CD4-positive, alpha-beta T cell treated with Interleukin-15 for 4 hours (primary cell): ENCODE results near the gene UCP2.
"Not testable (repeated sequence)": the region's sequence is repeated elsewhere in the genome, so short reads cannot be mapped to it uniquely, and the experiment has no call there.

Experiments
- DNase-seq: peaks from one replicate; pipeline ENCODE4 v3.0.0-alpha.2; 2020; ENCODE audit warnings: low spot score

UCP2 gene

DNA sequence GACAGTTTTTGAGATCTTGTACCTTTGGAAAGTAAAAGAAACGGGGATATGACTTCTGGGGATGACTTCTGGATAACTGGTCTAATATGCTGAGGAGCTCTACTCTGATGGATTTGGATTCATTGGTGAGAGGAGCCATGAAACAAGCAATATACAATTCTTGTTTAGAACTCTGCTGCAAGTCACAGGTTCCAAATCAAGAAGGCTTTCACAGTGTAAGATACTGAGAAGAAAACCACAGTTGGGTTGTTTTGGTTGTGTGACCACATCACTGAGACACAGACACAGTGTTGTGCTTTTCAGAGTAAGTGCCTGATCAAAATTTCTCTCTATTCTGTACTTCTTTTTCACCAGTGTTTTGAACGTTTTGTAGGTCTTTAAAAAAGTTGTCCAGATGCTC lies 13.1 kb upstream of the UCP2 start:
- DNase-seq, result peak; percentile 85

DNA sequence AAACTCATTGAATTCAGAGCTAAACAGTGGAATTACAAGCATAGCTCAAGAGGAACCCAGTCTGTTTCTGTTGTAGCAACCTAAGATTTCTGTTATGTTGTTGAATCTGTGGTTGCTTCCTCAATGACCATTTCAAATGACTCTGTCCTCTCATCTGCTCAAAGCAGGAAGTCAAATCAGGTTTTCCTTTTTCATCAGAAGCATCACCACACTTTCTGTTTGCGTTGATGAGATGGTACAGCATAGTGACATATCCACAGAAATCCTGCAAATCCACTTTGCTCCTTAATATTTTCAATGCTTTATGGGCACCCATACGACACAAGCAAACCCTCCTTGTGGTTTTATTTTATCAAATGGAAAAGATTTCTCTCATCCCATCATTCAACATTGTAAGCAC lies 12.6 kb upstream of the UCP2 start:
- DNase-seq, result peak; percentile 85

DNA sequence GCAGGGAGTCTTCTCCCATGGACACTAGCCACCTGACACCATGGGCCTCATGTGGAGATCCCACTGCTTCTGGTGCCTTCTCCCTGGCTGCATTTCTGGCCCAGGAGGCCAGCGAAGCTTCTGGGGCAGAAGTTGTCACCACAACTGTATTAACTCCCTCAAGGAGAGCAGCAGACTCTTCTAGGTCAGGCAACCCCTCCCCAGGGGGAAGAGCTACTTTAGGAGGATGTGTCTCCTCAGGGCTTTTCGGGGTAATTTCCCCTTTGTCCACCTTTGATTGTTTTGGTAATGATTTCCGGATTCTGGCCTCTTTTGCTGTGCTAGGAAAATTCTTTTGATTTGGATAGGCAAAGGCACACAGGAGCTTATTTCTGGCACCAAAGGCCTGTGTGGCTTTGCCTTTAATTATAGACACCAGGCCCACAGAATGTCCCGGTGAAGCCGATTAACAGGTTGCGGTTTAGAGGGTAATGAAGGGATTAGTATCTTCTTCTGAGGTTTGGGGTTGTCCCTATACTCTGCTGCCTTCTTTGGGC lies 8.9 kb upstream of the UCP2 start:
- peak; percentile 31 for DNase-seq

DNA sequence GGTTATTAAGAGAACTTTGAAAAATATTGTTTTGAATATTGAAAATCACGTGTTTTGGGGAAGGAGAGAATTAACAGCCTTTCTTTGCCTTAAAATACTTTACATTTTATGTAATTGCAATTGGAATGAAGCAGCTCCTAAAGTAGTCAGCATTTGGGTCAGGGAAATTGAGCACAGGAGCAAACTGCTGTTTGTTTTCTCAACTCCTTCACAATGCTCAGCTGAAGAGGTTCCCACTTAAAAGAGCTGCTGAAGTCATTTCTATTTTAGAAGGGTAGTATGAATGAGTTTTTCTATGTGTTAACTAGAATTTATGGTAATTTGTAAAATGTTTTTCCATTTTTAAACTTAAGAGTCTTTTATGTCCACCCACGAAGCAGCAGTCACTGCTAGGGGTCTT lies 8.1 kb upstream of the UCP2 start:
- no peak for DNase-seq

DNA sequence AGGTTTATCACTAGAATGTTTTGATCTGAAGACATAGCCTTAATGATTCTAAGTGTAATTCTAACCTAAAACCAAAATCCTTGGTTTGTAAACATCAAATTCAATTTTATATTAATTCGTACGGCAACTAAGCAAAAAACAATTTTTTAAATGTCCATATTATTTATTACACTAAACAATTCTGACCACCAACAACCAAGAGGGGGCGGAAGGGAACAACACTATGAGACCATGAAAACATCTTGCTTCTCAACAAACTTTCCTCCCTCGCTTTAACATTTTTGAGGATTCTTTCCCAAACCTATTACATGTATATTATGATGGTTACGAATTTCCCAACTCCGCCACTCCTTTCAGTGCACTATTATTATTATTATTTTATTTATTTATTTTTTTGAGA lies 6.5 kb upstream of the UCP2 start:
- DNase-seq, result no peak

DNA sequence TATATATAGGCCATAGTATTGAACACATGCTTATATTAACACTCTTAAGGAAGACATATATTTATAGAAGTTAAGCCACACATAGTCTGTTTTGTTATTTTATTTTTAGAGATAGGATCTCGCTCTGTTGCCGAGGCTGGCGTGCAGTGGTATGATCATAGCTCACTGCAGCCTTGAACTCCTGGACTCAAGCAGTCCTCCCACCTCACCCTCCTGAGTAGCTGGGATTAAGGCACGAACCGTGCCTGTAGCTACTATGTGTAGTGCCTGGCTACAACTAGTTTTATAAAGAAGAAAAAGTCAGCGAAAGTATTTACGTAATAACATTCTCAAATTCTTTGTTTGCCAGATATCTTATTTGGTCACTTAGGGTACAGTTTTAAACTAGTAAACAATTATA lies 5.6 kb upstream of the UCP2 start:
- no peak for DNase-seq

DNA sequence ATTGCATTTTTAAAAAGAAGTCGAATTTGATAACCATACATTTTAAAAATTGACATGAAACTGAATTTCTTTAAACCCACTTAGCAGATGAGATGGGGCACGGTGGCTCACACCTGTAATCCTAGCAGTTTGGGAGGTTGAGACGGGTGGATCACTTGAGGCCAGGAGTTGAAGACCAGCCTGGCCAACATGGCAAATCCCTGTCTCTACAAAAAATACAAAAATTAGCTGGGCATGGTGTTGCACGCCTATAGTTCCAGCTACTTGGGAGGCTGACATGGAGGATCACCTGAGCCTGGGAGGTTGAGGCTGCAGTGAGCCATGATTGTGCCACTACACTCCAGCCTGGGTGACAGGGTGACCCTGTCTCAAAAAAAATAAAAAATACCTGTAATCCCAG lies 3.0 kb upstream of the UCP2 start:
- DNase-seq, result not testable (repeated sequence)

DNA sequence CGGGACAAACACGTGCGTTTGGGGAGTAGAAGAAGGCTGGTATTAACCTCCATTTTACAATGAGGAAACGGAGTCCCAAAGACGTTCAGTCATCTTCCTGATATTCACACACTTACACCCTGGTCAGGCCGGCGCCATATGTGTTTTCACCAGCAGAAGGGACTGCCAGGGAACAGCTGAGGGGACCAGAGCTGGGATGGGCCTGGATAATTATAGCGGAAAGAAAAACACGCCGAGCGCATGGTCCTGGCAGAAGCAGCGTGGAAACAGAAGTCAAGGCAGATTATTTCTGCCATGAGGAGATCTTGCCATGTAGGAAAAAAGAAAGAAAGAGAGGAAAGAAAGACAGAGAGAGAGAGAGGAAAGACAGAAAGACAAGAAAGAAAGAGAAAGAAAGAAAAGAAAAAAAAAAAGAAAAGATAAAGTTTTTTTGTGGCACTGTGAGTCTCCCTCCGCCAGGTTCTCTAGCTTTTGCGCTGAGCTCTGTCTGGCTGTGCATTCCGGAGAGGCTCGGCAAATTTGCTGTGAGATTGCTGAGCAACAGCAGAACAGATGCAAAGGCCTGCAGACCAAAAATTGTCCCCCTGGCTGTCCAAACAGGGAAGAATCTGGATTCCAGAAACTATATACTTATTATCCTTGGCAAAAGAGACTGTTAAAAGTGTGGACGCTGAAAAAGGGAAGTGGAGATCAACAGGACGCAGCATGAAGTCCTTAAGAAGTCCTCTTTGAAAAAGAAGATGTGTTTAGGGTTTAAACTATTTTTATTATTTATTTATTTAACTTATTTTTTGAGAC lies 1.3 kb upstream of the UCP2 start:
- no peak for DNase-seq

DNA sequence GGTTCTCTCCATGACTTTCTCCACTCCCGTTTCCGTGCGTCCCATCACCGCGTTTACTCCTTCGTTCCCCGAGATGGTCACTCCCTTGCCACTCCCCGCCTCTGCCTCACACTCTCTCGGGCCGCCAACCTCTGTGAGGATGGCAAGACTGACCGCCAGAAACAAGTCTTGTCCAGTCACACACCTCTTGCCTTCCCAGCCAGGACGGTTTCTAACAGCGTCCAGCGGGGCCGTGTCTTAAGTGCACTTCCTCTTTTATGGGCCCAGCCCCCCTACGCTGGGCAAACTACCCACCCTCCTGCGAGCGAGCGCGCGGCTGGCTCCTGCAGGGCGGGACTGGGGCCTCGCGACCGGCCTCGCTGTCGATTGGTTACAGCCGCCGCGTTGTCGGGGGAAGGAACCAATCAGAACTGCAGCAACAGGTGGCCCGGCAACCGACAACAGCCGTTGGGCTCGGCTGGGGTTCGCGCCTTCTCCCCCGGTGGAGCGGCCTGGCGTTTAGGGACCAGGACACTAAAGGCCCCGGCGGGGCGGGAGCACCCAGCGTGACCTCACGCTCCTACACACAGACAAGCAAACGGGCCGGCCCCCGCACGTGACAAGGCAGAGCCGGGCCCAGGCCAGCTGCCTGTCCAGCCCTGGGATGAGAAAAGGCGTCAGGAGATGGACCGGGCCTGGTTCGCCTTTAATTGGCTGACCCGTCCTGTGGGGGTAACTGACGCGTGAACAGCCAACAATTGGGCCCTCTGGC lies 522 bp upstream of the UCP2 start:
- peak; percentile 95 for DNase-seq

DNA sequence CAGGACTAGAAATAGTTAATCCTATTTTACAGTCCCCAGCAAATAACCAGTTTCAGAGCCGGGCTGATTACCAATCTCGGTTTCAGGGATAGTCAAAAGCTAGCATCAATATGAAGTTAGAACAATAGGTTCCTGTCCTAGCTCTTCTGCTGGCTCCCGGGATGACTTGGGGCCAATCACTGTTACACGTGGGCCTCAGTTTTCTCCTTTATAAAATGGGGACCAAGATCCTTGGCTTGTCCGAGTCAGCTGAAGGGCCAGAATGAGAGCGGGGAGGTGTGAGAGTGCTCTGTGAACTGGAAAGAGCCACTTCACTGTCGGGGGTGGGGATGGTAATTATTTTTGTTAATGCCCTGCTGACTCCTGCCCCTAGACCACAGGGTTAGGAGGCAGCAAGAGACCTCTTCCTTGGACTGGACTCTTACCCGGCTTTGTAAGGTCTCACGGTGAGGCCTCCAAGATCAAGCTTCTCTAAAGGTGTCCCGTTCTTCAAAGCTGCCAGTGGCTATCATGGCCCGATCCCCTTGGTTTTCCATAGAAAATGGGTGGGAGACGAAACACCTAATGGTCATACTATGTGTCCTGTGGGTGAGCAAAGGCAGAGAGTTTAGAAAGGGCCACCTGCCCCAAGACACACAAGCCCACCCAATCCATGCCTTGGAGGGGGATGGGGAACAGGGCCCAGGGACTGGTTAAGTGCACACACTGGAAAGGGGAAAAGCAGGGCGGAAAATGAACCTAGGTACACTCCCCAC lies 1.4 kb downstream of the UCP2 start:
- DNase-seq, result no peak

DNA sequence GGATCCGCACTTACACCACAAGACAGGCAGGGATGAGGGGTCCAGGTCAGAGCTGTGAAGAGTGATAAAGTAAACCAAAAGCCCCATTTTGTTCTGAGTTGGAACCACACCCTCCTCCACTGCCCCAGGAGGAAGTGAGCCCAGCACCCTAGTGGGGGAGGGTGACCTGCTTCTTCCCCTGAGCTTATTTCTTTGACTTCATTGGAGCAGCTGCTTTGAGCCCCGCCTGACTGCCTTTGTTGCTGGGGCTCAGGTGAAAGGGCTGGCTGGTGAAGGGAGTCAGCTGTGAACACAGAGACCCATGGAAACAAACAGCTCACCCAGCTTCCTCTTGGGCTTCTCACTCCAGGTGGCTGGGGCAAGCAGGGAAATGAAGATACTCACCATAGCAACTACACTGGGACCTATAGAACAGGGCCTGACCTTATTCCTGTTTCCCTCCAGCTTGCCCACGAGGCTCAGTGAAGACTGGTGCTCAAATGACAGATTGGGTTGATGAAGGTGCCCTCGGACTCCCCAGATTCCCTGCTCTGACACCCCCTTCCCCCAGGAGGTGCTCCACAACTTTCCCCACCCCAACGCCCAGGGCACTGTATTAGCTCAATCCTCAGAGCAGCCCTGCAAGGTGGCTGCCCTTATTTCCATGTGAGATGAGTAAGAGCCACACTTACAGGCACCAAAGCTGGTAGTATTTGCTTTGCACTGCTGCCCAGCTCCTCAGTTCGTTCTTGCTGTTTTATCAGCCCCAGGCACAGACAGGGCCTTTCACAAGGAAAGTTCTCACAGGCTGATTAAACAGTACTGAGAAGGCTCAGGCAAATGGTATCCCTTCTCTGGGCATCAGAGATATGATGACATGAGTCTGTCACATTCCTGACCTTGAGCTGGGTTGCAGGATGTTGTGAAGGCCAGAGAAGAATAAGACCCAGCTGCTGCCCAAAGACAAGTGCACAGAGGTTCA lies 2.4 kb downstream of the UCP2 start:
- peak; percentile 89 for DNase-seq

DNA sequence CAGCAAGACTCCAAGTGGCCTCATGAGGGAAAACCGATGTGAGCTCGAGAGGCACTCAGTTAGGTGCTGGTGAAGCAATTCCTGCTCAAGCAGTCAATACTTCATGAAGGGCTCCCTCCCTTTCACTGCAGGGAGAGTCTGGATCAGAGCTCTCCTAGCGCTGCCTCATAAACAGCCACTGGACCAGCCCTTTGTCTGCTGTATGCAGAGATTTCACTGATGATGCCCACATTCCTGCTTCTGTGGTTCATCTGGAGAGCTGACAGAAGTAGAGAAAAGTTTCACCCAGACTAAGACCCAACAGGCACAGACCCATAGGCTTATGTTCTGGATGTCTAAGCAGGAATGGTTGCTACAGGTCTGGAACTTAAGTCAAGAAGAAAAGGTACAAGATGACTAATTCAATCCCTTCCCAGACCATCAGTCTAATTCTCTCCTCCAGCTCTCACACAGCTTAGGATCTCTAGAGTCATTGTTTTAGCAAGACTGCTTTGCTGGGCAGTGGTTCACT lies 4.0 kb downstream of the UCP2 start:
- DNase-seq, result no peak

DNA sequence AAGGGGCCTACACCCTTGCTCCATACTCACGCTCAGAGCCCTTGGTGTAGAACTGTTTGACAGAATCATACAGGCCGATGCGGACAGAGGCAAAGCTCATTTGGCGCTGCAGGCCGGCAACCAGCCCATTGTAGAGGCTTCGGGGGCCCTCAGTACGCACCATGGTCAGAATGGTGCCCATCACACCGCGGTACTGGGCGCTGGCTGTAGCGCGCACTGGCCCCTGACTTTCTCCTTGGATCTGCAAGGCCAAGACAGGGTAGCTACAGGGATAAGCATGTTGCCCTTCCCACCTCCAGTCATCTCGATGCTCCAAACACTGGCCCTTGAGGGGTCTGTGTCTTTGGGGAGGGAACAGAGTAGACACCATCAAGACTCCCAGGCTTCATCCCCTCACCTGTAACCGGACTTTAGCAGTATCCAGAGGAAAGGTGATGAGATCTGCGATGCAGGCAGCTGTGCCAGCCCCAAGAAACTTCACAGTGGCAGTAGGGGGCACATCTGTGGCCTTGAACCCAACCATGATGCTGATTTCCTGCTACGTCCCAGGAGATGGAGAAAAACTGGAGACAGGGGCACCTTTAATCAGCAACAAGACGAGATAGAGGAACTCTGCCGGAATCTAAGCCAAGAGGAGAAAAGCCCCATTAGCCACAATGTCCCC lies 4.7 kb downstream of the UCP2 start:
- no peak for DNase-seq

DNA sequence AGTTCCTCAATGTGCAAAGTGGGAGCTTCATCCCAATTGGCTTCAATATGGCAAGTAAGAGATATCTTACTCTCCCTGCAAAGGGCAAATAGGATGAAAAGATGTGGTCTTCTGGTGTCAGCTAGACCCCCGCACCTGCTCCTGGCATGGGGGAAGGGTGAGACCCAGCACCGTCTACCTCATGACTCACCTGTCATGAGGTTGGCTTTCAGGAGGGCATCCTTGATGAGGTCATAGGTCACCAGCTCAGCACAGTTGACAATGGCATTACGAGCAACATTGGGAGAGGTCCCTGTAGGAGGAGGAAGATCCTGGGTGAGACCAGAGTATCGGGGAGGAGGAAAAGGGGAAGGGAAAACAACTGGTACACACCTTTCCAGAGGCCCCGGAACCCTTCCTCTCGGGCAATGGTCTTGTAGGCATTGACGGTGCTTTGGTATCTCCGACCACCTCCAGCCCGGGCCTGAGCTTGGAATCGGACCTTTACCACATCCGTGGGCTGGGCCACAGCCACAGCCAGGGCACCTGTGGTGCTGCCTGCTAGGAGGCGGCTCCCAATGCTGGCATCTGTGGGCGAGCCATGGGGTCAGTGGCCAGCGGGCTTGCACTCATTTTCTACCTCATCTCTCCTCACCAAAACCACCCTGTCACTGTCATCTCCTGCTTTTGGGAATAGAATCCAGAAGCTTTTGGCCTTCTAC lies 6.0 kb downstream of the UCP2 start:
- DNase-seq, result peak; percentile 24

DNA sequence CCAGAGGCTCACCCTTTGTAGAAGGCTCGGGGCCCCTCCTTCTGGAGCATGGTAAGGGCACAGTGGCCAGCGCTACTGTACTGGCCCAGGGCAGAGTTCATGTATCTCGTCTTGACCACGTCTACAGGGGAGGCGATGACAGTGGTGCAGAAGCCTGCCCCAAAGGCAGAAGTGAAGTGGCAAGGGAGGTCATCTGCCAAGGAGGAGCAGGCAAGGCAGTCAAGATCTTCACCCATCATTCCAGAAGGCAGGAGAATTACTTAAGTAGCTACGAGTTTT lies 7.2 kb downstream of the UCP2 start:
- DNase-seq, result no peak

DNA sequence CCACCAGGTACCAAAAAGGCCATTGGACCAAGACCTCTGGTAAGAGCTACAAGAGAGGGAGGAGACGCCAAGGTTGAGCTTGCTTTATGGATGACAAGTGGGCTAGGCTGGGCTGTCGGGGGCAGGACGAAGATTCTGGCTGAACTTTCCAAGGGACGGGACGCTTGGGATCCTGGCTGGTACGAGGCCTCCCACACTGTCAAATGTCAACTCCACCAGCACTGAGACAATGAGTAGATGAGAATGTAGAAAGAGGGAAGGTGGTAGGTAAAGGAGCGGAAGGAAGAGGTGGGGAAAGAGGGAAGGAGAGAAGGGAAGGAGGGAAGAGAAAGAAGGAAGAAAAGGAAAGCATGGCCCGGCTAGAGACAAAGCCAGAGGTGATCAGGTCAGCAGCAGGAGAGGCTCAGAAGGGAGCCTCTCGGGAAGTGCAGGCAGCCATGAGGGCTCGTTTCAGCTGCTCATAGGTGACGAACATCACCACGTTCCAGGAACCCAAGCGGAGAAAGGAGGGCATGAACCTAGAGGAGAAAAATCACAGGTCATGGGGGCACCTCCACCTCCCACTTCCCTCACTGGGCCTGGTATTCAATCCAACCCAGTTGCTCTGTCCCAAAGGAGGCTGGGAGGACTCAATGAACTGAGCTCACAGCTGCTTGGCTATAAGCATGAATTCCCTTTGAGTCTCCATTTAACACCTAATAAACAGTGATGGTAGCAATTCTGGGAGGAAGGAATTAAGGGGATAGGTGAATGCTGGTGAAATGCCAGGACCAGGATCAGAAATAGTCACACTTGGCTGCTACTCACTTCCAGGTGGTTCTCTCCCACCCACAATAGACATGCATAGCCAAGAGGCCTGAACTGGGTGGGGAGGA lies 7.8 kb downstream of the UCP2 start:
- no peak for DNase-seq

DNA sequence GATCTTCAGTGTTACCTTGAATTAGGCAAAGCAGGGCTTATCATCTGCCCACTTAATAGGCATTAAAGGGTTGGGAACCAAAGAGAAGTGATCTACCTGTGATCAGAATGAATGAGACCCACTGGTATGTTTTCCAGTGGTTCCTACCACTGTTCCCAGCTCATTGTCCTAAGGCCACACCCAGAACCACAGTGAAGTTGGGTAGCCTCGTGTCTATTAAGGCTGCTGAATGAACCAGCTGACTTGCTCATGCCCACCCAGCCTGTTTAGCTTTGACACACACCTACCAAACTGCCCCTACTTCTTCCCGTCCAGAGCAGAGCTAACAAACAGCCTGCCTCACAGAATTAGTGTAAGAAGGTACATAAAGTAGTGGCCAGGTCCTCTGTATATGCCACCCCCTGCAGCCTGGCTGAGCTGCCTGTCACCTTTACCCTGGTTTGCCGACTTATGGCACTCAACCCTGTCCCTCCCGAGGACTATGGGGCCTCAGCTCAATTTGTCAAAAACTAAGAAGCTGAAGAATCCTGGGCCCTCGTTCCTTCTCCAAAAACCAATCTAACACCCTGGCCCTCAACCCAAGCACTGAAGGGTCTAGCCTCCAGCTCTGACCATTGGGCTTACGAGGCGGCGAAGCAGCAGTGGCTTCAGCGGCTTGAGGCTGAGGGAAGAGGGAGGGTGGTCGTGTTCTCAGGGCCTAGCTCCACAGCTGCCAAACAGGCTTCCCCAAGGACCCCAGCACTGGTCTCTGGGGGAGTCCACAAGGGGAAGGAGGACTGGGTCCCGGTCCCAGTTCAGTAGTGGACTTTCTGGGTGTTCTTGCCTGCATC lies 9.8 kb downstream of the UCP2 start:
- DNase-seq, result peak; percentile 21

DNA sequence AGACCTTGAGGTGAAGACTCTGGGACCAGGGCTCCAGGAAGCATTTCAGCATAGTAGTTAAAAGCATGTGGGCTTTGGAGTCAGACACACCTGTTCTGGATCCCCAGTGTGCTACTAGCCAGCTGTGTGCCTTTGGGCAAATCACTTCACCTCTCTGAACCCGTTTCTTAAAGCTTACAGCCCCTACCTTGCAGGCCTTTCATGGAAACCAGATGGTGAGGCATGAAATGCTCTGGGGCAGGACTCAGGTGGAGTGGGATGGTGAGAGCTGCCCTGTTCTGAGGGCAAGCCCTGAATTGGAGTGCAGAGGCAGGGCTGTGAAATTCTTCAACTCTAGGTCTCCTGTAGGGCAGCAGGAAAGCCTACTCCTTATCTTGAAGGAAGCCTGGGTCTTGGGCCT lies 10.5 kb downstream of the UCP2 start:
- DNase-seq, result peak; percentile 19
